ENCODE measurements around the gene CDH19.

GRCh38 chr18:66615176-66615575 is 11.3 kb upstream of the CDH19 start:
- TF ChIP-seq POLR2A (IDR thresholded peaks at IDR 0.05; ENCODE audit: low read depth, low read length) (no peak), RFX5 (IDR thresholded peaks at IDR 0.05; ENCODE audit: low read depth, low read length) (no peak), CTCF (conservative IDR thresholded peaks at IDR 0.05; ENCODE audit: low read depth, low read length) (no peak), BHLHE40 (IDR thresholded peaks at IDR 0.05; ENCODE audit: low read depth, low read length) (no peak), RCOR1 (IDR thresholded peaks at IDR 0.05; ENCODE audit: insufficient replicate concordance, low read length) (no peak), NFE2L2 (IDR thresholded peaks at IDR 0.05; ENCODE audit: low read depth, low read length) (no peak), SMC3 (IDR thresholded peaks at IDR 0.05; ENCODE audit: low read depth, low read length) (no peak), FOS (IDR thresholded peaks at IDR 0.05; ENCODE audit: low read depth, low read length) (no peak)

All from IMR-90 (cell line).